Middle frontal gyrus (tissue), 1 donor: Measurements from ENCODE around the gene GCK.

ENCODE experiments used
- DNase-seq: peaks from one replicate; pipeline ENCODE4 v3.0.0-alpha.2; 2015; ENCODE audit warnings: low spot score; ENCODE audit errors: extremely low spot score

Gene GCK

DNA sequence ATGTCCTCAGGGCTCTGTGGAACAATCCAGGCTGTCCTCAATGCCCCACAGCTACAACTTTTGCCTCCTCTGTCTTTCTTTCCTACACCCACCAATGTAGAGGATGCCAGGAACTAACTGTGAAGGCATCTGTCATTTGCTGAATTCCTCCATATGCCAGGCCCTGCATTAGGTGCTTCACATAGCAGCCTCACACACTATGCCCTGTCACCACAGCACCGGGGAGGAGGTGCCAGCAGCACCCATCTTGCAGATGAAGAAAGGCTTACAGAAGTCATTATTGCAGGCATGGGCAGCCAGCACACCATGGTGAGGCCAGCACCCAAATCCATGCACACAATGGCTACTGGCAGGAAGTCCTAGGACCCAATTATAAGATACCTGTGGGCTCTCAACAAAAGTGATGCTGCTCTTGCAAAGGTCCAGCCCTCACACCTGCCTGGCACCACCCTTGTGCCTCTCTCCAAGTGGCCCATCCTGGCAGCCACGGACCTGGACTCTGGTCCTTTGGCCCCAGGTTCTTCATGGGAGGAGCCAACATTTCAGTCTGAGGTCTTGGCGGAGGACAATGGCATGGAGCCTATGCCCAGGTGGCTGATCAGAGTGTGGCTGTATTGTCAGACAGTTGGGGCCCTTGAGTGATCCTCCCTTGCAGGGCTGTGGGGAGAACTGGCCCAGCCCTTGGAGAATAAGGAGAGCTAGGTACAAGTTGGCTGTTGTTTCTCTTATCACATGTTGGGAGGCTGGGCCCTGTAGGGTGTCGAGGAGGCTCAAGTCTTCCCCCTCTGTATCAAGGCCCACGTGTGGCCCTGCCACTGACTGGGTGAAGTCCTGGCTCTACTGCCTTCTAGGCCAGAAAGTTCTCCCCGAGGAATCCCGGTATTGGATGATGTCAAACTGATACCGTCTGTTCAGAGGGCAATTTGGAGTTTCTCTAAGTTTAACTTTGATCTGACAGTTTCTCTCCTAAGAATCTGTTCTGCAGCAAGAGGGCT is 33.8 kb downstream of the GCK start:
- DNase-seq, result no peak

DNA sequence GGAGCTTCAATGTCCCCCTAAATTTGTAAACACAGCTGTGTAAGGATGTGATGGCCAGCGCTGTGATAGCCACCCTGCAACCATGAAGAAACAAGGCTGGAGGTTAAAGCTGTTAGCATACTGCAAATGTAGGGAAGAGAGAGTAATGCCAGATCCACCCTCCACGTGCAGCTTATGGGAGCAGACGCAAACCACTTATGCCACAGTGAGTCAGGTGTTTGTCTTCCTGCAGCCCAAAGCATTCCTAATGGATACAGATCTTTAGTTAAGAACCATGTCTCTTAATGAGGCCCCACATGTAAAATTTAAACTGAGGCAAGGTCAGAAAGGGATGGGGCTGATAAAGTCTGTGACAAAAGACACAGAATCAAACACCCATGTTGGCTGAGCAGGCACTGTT is 34.5 kb downstream of the GCK start:
- DNase-seq, result no peak

DNA sequence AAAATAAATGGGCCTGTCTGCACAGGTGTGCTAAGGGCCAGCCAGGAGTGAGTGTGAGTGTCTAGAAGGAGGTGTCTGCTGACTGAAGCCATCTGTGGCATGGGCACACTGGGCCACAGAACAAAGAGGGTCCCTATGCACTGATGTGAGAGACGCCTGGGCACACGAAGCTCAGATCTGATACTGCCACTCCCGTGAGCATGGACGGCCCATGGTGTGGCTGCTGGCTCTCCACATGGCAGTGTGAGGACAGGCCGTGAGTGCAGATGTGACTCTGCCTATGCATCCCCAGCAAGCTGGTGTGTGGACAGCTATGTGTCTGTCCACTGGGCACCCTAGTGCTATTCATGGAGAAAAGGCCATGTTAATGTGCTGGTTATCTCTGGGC is 35.3 kb downstream of the GCK start:
- no peak for DNase-seq

DNA sequence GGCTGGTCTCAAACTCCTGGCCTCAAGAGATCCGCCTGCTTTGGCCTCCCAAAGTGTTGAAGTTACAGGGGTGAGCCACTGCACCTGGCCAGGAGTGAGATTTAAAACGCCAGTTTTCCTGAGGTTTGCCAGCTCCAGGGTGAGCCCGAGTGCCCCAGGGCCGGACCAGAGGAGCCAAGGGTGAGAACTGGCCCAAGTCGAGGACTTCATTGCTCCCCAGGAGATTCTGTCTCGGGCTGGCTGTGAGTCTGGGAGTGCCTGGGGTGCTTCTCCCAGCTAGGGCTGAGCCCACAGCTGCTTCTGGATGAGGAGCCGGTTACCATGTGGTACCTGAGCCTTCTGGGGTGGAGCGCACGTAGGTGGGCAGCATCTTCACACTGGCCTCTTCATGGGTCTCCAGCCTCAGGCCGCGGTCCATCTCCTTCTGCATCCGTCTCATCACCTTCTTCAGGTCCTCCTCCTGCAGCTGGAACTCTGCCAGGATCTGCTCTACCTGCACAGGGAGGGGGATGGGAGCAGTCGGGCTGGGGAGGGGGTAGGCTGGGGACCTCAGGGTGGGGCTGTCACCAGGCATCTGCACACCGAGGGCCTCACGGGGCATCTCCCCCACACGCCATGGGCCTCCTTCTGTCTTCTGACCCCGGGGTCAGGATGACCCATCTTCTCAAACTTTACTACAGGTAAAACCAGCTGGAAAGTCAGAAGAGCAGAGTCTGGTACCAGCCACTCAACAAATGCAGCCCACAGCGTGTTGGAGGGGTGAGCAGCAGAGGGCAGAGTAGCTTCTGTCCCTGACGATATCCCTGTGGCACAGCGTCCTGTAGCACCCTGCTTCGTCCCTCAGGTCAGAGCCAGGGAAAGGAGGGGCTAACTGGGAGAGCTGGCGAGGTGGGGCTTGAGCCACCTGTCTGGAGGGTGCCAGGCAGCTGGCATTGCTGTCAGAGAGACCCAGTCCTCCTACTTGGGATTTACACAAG is 36.0 kb downstream of the GCK start:
- no peak for DNase-seq

DNA sequence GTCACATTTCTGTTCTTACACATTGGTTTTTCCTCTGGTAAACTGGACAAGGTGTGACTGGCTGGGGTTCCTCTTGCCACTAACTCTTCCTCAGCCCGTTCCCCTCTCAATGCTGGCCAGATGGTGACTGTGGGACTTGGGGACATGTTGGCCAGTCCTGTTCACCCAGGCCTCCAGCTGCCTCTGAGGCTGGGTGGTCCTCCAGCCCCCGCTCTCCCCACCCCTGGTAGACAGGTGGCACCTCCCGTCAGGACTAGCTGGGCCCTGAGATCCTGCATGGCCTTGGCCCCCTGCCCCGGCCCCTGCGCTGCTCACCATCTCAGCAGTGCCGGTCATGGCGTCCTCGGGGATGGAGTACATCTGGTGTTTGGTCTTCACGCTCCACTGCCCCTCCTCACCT is 37.3 kb downstream of the GCK start:
- DNase-seq, result no peak

DNA sequence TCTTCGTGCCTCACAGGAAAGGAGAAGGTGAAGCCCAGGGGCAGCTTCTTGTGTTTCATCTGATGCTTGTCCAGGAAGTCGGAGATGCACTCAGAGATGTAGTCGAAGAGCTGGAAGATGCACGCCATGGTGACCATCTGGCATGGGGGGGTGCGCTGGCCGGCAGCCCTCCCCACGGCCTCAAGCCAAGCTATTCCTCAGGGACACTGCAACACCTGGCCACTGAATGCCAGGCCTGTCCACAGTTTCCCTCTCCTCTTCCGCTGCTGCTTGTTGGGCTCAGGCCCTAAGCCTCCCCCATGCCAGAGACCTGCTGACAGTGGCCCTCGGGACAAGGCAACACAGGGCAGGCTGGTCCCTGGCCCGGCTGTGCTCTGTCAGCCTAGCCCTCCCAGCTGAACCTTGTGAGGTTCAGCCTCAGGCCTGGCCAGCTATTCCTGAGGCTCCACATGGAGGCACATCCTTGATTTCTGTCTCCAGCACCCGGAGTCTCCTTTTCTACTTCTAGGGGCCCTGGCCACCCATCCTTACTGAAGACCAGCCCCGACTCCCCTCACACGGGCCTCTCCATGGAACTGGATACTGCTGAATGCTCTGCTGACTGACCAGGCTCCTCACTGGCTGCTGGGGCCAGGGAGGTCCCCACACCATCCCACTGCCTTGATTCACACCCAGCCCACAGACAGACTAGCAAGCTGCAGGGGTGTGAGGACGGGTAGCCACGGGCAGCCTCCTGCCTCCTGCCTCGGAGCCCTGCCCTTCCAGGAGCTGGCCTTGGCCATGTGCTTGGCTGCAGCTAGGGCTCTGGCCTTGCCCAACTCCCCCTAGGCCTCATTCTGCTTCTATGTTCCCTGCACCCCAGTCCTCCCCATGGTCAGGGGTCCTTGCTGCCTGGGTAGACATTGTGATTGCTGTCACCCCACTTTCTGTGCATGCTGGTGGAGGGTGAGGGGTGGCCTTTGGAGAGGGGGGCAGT is 38.0 kb downstream of the GCK start:
- no peak for DNase-seq

DNA sequence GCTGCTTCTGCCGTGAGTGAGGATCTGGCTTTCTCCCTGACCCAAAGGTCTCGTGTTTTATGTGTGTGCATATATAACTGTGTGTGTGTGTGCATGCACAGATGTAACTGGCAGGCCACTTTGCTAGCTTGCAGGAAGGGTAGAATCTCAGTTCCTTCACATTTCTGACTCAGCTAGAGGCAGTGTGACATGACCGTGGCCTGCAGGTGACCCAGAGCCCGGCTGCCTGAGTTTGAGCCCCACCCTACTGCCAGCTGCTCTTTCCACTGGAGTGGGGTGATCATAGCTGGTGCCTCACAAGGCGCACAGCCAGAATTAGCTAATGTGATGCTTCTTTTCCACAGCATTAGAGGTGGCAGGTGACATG is 38.8 kb downstream of the GCK start:
- DNase-seq, result no peak

DNA sequence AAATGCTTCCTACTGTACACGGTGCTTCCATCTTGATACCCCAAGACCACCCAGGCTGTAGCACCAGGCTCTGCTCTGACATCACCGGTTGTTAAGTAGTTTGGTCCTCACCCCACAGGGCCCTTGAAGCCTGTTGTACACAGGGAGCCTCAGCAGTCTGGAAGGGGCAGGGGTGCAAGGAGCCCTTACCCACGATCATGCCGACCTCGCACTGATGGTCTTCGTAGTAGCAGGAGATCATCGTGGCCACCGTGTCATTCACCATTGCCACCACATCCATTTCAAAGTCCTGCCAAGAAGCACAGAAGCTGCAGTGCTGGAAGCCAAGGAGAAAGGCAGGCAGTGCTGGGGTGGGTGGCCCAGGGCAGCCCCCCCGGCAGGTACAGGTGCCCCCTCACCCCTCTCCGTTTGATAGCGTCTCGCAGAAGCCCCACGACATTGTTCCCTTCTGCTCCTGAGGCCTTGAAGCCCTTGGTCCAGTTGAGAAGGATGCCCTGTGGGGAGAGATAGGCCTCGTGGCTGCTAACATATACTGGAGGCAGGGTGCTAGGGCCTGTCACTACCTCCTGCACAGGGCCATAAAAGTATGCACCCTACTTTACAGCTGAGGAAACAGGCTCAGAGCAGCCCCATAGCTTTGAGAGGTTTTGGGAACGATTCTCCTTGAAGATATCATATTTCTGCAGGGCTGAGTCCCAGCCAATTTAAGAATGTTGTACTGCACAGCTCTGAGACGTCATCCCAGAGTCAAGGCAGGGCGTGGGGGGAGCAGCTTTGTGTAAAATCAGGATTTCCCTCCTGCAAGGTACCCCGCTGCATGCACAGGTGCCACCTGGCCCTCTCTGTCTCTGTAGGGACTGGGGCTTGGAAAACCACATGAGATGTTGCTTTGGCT is 39.4 kb downstream of the GCK start:
- no peak for DNase-seq

DNA sequence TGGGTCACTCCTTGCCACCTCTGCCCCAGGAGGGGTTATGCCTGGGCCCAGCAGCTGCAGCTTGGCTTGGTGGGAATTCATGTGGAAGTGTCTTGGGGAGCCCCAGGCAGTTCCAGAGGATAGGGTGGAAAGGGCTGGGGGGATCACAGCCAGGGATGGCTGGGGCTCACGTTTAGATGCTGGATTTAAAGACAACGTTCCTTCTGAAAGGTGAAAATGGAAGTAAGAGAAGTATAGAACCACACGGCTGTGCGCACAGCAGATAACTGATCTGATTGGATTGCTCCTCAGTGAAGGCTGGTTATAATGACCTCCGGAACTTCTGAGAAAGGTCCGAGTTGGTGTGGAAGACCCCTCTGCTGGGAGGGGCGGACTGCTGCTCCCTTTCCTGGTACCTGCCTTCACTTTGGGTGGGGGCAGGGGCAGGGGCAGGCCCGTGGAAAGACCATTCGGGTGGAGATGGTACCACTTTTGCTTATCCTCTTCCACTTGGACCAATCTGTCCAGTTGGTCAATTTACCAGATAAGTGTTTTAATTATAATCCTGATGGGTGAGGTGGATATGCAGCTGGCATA is 40.2 kb downstream of the GCK start:
- no peak for DNase-seq

DNA sequence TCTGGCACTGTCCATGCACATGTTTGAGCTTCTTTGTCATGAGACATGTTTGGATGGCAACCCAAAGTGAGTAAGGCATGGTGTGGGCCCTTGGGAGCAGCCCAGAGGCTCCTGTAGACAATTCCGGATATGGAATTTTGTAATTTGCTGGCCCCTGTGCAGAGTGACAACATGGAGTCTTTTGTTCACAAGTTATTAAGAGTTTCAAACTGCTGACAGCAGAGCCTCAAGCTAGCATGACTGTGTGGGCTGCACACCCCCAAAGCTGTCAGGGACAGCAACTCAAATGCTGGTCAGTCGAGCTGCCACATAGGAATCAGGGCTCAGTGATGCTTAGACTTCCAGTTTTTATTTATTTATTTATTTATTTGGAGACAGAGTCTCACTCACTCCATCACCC is 41.1 kb downstream of the GCK start:
- DNase-seq, result no peak

DNA sequence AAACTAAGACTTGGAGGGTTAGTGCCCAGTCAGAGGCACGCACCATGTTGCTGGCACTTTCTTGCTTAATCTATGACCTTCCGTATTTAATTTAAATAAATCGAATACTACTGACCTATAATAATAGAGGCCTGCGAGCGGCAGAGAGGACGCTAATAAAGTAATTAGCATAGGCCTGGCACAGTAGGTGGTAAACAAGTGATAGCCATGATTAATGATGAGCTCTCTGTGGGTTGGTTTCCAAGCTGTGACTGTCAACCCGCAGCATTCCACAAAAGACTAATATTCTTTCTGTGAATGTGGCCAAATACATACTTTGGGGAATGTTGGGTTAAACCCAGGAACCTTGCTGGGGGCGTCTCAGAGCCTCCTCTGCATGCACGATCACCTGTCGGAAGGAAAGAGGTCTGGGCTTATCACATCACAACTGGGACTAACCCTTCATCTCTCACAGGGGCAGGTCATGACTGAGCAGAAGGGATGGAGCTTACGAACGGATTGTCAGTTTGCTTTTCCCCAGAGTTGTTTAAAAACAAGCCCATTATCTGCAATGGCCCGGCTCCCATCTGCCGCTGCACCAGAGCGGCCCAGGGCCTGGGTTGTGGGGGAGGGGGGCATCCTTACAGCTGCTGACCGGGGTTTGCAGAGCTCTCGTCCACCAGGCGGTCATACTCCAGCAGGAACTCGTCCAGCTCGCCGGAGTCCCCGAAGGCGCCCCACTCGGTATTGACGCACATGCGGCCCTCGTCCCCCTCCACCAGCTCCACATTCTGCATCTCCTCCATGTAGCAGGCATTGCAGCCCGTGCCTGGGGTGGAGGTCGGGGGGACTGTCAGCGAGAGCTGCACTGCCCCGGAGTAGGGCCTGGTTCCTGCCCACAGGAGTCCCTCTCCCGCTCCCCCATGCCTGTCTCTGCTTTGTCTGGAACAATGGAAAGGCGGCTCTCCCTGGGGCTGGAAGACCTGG is 41.9 kb downstream of the GCK start:
- DNase-seq, result no peak

DNA sequence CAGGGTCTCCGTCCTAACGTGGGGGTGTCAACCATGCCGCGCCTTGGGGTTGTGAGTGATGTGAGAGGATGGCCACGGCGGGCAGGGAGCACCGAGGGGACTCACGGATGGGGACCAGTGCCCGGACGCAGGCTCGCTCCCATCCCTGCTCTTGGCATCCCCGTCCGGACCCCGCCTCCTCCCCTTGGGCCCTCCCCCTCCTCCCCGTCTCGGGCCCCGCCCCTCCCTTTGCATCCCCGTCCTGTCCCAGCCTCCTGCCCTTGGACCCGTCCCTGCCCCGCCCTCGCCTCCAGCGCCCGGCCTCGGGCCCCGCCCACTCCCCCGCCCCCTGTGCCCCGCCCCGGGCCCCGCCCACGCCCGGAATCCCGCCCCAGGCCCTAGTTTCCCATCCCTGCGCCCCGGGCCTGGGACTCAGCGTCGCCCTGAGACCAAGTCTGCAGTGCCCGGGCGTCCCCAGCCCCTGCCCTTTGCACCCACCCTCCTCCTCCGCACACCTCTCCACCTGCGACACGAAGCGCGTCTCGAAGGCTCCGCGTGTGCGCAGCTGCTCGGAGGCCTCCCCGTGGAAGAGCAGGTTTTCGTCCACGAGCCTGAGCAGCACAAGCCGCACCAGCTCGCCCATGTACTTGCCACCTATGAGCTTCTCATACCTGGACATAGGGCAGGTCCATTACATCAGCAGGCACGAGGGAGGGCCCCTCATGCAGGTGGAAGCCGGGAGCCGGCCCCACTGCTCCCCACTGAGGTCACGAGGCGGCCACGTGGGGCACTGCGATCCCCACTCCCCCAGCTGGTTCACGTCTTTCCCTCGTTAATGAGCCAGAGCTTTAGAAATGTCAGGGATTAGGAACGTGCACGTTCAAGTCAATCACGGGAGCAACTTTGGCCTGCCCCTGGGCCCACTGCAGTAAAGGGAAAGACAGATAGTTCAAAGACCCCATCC is 43.0 kb downstream of the GCK start:
- no peak for DNase-seq

DNA sequence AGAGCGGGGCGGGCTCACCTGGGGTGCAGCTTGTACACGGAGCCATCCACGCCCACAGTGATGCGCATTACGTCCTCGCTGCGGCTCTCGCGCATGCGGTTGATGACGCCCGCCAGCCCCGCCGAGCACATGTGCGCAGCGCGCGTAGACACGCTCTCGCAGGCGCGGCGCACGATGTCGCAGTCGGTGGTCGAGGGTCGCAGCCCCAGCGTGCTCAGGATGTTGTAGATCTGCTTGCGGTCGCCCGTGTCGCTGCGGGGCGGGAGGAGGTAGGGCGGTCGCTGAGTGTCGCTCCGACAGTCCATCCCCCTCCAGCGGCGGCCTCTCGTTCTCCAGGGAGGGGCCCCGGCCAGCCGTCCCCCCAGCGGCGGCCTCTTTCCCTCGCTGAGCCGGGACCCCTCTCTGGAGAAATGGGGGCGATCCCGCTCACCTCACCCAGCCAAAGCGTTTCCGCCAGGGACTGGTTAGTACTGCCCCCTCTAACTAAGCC is 43.7 kb downstream of the GCK start:
- peak; percentile 21 for DNase-seq

DNA sequence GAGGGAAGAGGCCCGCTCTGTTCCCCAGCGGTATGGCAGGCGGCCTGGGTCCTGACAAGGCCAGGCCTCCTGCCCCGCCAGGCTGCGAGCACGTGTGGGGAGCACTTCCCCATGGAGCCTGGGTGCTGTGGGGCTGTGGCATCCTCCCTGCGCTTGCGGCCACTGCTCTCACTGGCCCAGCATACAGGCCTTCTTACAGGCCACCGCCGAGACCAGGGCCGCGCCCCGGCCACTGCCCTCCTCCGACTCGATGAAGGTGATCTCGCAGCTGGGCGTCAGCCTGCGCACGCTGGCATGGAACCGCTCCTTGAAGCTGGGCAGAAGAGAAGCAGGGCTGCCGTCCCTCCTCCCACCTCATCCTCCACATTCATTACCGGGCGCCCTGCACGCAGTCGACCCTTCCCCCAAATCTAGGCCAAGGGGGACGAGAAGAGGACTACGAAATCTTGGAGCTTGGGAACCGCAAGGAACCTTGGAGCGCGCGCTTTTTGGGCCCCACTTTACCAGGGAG is 44.2 kb downstream of the GCK start:
- no peak for DNase-seq

DNA sequence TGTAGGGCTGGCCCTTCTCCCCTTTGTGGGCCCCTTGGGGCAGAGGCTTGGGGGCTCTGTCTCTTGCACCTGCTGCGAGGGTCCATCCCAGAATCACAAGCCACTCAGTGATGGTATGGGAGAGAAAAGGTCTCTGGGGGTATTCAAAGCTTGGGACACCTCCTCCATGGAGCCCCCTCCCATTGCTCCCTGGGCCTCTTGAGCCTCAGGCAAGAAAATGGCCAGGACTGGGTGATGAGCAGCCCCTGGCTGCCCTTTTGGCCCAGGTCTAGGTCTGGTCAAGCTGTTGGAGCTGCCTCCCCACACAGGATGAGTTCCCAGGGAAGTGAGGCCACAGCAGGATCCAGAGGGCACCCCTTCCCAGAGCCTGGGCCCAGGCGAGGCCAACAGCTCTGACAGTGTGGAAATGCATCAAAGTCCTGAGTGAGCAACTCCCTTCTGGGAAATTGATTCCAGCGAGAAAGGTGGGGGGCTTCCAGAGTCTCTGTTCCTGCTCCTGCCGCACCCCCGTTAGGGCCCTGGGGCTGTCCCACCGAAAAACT is 44.7 kb downstream of the GCK start:
- no peak for DNase-seq

DNA sequence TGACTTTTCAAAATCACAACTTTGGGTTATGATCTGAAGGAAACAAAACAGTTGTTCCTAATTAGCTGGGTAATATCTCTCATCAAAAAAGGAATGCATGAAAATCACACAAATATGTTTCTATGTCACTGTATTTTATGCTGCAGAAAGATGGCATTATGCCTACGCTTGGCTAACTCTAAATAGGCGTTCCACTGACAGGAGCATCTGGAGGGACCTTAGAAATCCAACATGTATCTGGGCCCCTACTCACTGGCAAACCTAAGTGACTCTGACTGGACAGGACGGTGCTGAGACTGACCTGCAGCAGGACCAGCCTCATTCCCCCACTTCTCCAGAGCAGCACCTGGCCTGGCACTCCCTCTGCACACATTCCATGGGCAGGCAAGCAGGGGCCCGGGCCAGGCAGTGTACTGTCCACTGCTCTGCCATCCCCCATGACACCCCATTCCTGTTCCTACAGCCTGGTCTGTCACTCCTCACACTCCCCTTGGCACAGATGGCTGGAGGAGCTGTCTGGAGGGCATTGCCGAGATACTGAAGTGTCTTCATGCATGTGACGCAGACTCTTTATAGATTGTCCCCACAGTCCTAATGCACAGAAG is 45.5 kb downstream of the GCK start:
- no peak for DNase-seq
